Thyroid gland (tissue), 4 donors: ENCODE measurements around the gene SH2B2.
"Not testable (repeated sequence)": the region's sequence is repeated elsewhere in the genome, so short reads cannot be mapped to it uniquely, and the experiment has no call there.

Source experiments
- CTCF ChIP-seq, 6 experiments: fragments of 200-600 bp in 3 of 6; fragments of 450-650 bp in 3 of 6; sonication (generic) in 3 of 6; IDR thresholded peaks; one replicate each; pipeline ENCODE4 v1.5.1; 2016 to 2019; ENCODE audit warnings: antibody characterized with exemption in 6 of 6, mild to moderate bottlenecking in 2 of 6, inconsistent platforms in 1 of 6, moderate library complexity in 1 of 6
- POLR2A ChIP-seq, 2 donors: fragments of 450-650 bp; IDR thresholded peaks; one replicate each; pipeline ENCODE4 v1.6.1; 2017; ENCODE audit warnings: antibody characterized with exemption in 2 of 2, mild to moderate bottlenecking in 2 of 2, moderate library complexity in 1 of 2

GRCh38 chr7:102337420-102337819 is 50.8 kb downstream of the SH2B2 start:
- TF ChIP-seq CTCF, POLR2A (IDR thresholded peaks at IDR 0.05): not testable (repeated sequence)
